SK-N-SH treated with all-trans-retinoic acid at 6 μM for 48 hours (cell line): ENCODE results near the gene NRXN3.

Source experiments
- ARNTL ChIP-seq: fragments of 450-650 bp; formaldehyde crosslinking; IDR thresholded peaks from 2 replicates; pipeline ENCODE4 v1.5.0; 2020; ENCODE audit warnings: low read depth, mild to moderate bottlenecking, moderate library complexity, borderline replicate concordance
- ISL1 ChIP-seq: fragments of 250-450 bp; sonication (Bioruptor Pico); IDR thresholded peaks from 2 replicates; pipeline ENCODE4 v2.1.2; 2022; ENCODE audit warnings: mild to moderate bottlenecking, moderate library complexity
- PPARA ChIP-seq: fragments of 250-450 bp; sonication (Bioruptor Pico); IDR thresholded peaks from 2 replicates; pipeline ENCODE4 v1.5.0; 2020; ENCODE audit warnings: mild to moderate bottlenecking, borderline replicate concordance
- SNAI2 ChIP-seq: fragments of 250-450 bp; sonication (Bioruptor Pico); IDR thresholded peaks from 2 replicates; pipeline ENCODE4 v1.5.0; 2020; ENCODE audit warnings: mild to moderate bottlenecking, moderate library complexity
- ZC3H10 ChIP-seq: fragments of 250-450 bp; sonication (Bioruptor Pico); IDR thresholded peaks from 2 replicates; pipeline ENCODE4 v1.5.1; 2021; ENCODE audit warnings: mild to moderate bottlenecking, moderate library complexity
- ZFP3 ChIP-seq: fragments of 250-450 bp; sonication (Bioruptor Pico); IDR thresholded peaks from 2 replicates; pipeline ENCODE4 v1.5.0; 2020; ENCODE audit warnings: mild to moderate bottlenecking, moderate library complexity
- ZFP30 ChIP-seq: fragments of 450-650 bp; formaldehyde crosslinking; IDR thresholded peaks from 2 replicates; pipeline ENCODE4 v1.5.0; 2022; ENCODE audit warnings: mild to moderate bottlenecking, moderate library complexity
- ZNF70 ChIP-seq: fragments of 450-650 bp; formaldehyde crosslinking; IDR thresholded peaks from 2 replicates; pipeline ENCODE4 v1.5.0; 2020; ENCODE audit warnings: mild to moderate bottlenecking, moderate library complexity
- ZNF8 ChIP-seq: fragments of 450-650 bp; formaldehyde crosslinking; IDR thresholded peaks from 2 replicates; pipeline ENCODE4 v1.5.0; 2020; ENCODE audit warnings: mild to moderate bottlenecking, moderate library complexity
- TF ChIP-seq, protein P1 (sequence below): fragments of 250-450 bp; sonication (Bioruptor Pico); IDR thresholded peaks from 2 replicates; pipeline ENCODE4 v1.5.1; 2020; ENCODE audit warnings: low read depth, mild to moderate bottlenecking, moderate library complexity
- TF ChIP-seq, protein P2 (sequence below): fragments of 250-450 bp; sonication (Bioruptor Pico); IDR thresholded peaks from 2 replicates; pipeline ENCODE4 v1.5.1; 2021; ENCODE audit warnings: mild to moderate bottlenecking, moderate library complexity
- TF ChIP-seq, protein P3 (sequence below): fragments of 250-450 bp; sonication (Bioruptor Pico); IDR thresholded peaks from 2 replicates; pipeline ENCODE4 v1.8.0; 2020; ENCODE audit warnings: mild to moderate bottlenecking, moderate library complexity, borderline replicate concordance

DNA sequence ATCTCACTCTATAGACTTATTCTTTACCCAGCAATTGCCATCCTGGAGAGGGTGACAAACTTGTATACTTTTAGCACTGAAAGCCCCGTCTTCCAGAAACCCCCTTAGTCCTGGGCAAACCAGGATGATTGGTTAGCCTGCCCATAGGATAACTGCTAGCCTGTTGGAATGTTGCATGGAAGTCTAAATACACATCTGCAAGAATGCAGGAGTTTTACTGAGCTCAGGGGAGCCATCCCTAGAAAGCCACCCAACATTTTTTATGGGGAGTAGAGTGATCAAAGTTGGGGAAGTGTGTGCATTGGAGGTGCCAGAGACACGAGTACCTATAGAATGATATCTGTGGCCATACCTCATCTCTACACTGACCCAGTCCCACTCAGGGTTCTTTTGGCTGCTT lies 155.7 kb downstream of the NRXN3 start:
- no peak for TF ChIP-seq ISL1 (CRISPR knock-in tag)
- TF ChIP-seq ZNF8 (CRISPR knock-in tag), result no peak
- no peak for TF ChIP-seq ZNF70 (CRISPR knock-in tag)
- TF ChIP-seq, protein P1, sequence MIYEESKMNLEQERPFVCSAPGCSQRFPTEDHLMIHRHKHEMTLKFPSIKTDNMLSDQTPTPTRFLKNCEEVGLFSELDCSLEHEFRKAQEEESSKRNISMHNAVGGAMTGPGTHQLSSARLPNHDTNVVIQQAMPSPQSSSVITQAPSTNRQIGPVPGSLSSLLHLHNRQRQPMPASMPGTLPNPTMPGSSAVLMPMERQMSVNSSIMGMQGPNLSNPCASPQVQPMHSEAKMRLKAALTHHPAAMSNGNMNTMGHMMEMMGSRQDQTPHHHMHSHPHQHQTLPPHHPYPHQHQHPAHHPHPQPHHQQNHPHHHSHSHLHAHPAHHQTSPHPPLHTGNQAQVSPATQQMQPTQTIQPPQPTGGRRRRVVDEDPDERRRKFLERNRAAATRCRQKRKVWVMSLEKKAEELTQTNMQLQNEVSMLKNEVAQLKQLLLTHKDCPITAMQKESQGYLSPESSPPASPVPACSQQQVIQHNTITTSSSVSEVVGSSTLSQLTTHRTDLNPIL (CRISPR knock-in tag), result no peak
- TF ChIP-seq, protein P2, sequence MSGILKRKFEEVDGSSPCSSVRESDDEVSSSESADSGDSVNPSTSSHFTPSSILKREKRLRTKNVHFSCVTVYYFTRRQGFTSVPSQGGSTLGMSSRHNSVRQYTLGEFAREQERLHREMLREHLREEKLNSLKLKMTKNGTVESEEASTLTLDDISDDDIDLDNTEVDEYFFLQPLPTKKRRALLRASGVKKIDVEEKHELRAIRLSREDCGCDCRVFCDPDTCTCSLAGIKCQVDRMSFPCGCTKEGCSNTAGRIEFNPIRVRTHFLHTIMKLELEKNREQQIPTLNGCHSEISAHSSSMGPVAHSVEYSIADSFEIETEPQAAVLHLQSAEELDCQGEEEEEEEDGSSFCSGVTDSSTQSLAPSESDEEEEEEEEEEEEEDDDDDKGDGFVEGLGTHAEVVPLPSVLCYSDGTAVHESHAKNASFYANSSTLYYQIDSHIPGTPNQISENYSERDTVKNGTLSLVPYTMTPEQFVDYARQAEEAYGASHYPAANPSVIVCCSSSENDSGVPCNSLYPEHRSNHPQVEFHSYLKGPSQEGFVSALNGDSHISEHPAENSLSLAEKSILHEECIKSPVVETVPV (CRISPR knock-in tag), result no peak
- TF ChIP-seq ARNTL (CRISPR knock-in tag), result no peak
- no peak for TF ChIP-seq ZC3H10 (CRISPR knock-in tag)
- TF ChIP-seq, protein P3, sequence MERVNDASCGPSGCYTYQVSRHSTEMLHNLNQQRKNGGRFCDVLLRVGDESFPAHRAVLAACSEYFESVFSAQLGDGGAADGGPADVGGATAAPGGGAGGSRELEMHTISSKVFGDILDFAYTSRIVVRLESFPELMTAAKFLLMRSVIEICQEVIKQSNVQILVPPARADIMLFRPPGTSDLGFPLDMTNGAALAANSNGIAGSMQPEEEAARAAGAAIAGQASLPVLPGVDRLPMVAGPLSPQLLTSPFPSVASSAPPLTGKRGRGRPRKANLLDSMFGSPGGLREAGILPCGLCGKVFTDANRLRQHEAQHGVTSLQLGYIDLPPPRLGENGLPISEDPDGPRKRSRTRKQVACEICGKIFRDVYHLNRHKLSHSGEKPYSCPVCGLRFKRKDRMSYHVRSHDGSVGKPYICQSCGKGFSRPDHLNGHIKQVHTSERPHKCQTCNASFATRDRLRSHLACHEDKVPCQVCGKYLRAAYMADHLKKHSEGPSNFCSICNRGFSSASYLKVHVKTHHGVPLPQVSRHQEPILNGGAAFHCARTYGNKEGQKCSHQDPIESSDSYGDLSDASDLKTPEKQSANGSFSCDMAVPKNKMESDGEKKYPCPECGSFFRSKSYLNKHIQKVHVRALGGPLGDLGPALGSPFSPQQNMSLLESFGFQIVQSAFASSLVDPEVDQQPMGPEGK (CRISPR knock-in tag), result no peak
- no peak for TF ChIP-seq PPARA (CRISPR knock-in tag)
- no peak for TF ChIP-seq SNAI2 (CRISPR knock-in tag)
- TF ChIP-seq ZFP30 (CRISPR knock-in tag), result no peak
- TF ChIP-seq ZFP3 (CRISPR knock-in tag), result no peak
